ENCODE measurements around the gene PCBD2.
A peak's percentile ranks its signal among the peaks of the same experiment; 100 is the strongest.
"Not testable (repeated sequence)": the region's sequence is repeated elsewhere in the genome, so short reads cannot be mapped to it uniquely, and the experiment has no call there.

PCBD2 gene

GRCh38 chr5:134905246-134905996, 490 bp downstream of the PCBD2 start:
- no peak for DNase-seq (ENCODE audit: low read depth, low spot score)
- H3K27ac ChIP-seq: peak overlapping the region; percentile 98

GRCh38 chr5:134906811-134907210, 1.9 kb downstream of the PCBD2 start:
- no peak for DNase-seq (ENCODE audit: low read depth, low spot score)
- no peak overlapping the region for H3K27ac ChIP-seq

GRCh38 chr5:134910752-134911151, 5.8 kb downstream of the PCBD2 start:
- not testable (repeated sequence) for DNase-seq (ENCODE audit: low read depth, low spot score); H3K27ac ChIP-seq

GRCh38 chr5:134911285-134912206, 6.6 kb downstream of the PCBD2 start:
- DNase-seq (ENCODE audit: low read depth, low spot score): peak; percentile 10
- H3K27ac ChIP-seq: no peak overlapping the region

- no peak overlapping the region for H3K27ac ChIP-seq
- DNase-seq (ENCODE audit: low read depth, low spot score): no peak
Observed at GRCh38 chr5:134913254-134913653, 8.3 kb downstream of the PCBD2 start.

- no peak for DNase-seq (ENCODE audit: low read depth, low spot score)
Observed at GRCh38 chr5:134913795-134914194, 8.9 kb downstream of the PCBD2 start.

GRCh38 chr5:134917070-134917815, 12.3 kb downstream of the PCBD2 start:
- no peak overlapping the region for H3K27ac ChIP-seq
- no peak for DNase-seq (ENCODE audit: low read depth, low spot score)

More at GRCh38 chr5:134913795-134914194, 8.9 kb downstream of the PCBD2 start:
- H3K27ac ChIP-seq: no peak overlapping the region

- no peak for DNase-seq (ENCODE audit: low read depth, low spot score)
- no peak overlapping the region for H3K27ac ChIP-seq
Observed at GRCh38 chr5:134918861-134919260, 13.9 kb downstream of the PCBD2 start.

GRCh38 chr5:134920848-134921575, 16.1 kb downstream of the PCBD2 start:
- DNase-seq (ENCODE audit: low read depth, low spot score): no peak
- no peak overlapping the region for H3K27ac ChIP-seq

GRCh38 chr5:134932508-134932907, 27.6 kb downstream of the PCBD2 start:
- DNase-seq (ENCODE audit: low read depth, low spot score): no peak
- no peak overlapping the region for H3K27ac ChIP-seq

- DNase-seq (ENCODE audit: low read depth, low spot score): no peak
Observed at GRCh38 chr5:134934202-134934601, 29.3 kb downstream of the PCBD2 start.

GRCh38 chr5:134935711-134936602, 31.0 kb downstream of the PCBD2 start:
- no peak overlapping the region for H3K27ac ChIP-seq
- DNase-seq (ENCODE audit: low read depth, low spot score): no peak

More at GRCh38 chr5:134934202-134934601, 29.3 kb downstream of the PCBD2 start:
- no peak overlapping the region for H3K27ac ChIP-seq

- no peak overlapping the region for H3K27ac ChIP-seq
- DNase-seq (ENCODE audit: low read depth, low spot score): no peak
Observed at GRCh38 chr5:134937526-134937925, 32.6 kb downstream of the PCBD2 start.

GRCh38 chr5:134938030-134938429, 33.1 kb downstream of the PCBD2 start:
- H3K27ac ChIP-seq: no peak overlapping the region
- no peak for DNase-seq (ENCODE audit: low read depth, low spot score)

GRCh38 chr5:134939500-134939899, 34.6 kb downstream of the PCBD2 start:
- no peak overlapping the region for H3K27ac ChIP-seq
- no peak for DNase-seq (ENCODE audit: low read depth, low spot score)

- DNase-seq (ENCODE audit: low read depth, low spot score): no peak
- no peak overlapping the region for H3K27ac ChIP-seq
Observed at GRCh38 chr5:134943547-134943946, 38.6 kb downstream of the PCBD2 start.

- DNase-seq (ENCODE audit: low read depth, low spot score): no peak
- no peak overlapping the region for H3K27ac ChIP-seq
Observed at GRCh38 chr5:134944630-134945029, 39.7 kb downstream of the PCBD2 start.

GRCh38 chr5:134945041-134945440, 40.1 kb downstream of the PCBD2 start:
- H3K27ac ChIP-seq: no peak overlapping the region
- no peak for DNase-seq (ENCODE audit: low read depth, low spot score)

GRCh38 chr5:134948911-134949310, 44.0 kb downstream of the PCBD2 start:
- DNase-seq (ENCODE audit: low read depth, low spot score): no peak
- H3K27ac ChIP-seq: no peak overlapping the region

Measured in epithelial cell of prostate (primary cell).